Right ventricle myocardium superior (tissue), 1 donor: ENCODE data around the gene TOM1L2. TPM values are rescaled to one million over a fixed set of nuclear protein-coding genes. Genes with fewer than 3 reads are reported as not detected.
"Not testable (repeated sequence)": the region's sequence is repeated elsewhere in the genome, so short reads cannot be mapped to it uniquely, and the experiment has no call there.

Experiments used
- ATAC-seq: fragments of 200-7000 bp; cut with Tn5 transposase; one replicate; pipeline ENCODE4 v1.9.1; 2020; ENCODE audit warnings: mild to moderate bottlenecking; ENCODE audit not compliant: poor library complexity
- DNase-seq: peaks from one replicate; pipeline ENCODE4 v3.0.0-alpha.2; 2020
- intact Hi-C: fragments of 100-400 bp; cut with DNase I; formaldehyde crosslinking; loops from one replicate; pipeline ENCODE4 v1.11.2; 2022
- total RNA-seq: library from RNA; stranded (reverse); fragmentation: NEBNext Ultra II Directional; extraction: Animal tissue kit (Norgen Biotek cat#: 25700); gene quantifications from one replicate; pipeline ENCODE4 v1.2.1, GENCODE V29; 2021
- donor health status: DM: no; HTN: yes; CAD: no; lungs with severe emphysema.

Gene TOM1L2
- total RNA-seq, 1 donor from 2014 or later, result 253 TPM

DNA sequence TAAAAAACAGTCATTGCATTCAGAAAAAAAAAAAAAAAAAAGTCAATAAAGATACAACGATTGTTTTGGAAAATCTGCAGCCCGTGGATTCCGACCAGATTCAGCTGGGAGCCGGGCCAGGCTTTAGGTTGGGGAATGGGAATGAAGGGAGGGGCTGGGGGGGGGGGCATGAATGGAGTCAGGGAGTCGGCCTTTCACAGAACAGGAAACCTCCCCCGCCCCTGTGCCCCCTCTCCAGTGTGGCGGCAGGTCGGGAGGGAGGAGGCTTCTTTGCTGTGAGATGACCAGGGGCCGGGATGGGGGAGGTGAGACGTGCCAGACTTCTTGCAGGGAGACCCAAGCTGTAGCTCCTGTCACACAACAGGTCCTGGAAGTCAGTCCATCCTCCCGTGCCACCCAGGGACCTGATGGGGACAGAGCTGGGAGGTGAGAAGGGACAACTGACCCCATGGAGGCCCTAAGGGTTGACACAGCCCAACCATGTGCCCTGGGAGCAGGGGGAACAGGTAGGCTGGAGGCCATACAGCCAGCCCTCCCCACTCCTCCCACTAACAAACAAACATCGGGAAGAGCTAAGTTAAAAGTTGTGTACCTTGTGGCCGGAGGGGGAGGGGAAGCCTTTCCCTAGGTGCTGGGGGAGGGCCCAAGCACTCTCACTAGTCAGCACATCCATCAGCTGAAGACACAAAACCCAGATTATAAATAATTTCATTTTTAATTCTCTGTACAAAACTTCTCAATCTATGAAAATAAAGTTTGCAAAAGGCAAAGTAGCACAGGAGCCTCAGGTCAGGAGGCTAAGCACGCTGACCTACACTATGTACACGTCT lies 160.6 kb downstream of the TOM1L2 start:
- no peak for DNase-seq
- ATAC-seq, result no peak
- intact Hi-C loops, result loop anchor here (1.0 to 5.0 kb wide), 2 partner anchors 49 to 111 kb away; no protein-coding TSS in a partner anchor

DNA sequence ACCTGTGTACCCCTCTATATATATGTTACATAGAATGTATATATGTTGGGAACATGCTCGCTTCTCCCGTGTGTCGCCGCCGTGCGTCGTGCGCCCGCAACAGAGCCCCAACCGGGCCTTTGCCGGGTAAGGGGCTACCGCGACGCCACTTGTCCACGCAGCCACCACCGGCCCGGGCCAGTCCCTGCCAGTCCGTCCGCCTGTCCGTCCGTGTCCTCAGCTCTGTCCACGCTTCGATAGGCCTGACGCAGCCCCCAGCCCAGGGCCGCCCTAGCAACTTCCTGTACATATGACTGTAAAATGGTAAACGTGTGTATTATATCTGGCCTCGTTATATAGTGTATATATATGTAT lies 161.3 kb downstream of the TOM1L2 start:
- ATAC-seq (no peak), DNase-seq (no peak)
- intact Hi-C loops, result loop anchor here (1.0 to 5.0 kb wide), 2 partner anchors 49 to 111 kb away; no protein-coding TSS in a partner anchor

DNA sequence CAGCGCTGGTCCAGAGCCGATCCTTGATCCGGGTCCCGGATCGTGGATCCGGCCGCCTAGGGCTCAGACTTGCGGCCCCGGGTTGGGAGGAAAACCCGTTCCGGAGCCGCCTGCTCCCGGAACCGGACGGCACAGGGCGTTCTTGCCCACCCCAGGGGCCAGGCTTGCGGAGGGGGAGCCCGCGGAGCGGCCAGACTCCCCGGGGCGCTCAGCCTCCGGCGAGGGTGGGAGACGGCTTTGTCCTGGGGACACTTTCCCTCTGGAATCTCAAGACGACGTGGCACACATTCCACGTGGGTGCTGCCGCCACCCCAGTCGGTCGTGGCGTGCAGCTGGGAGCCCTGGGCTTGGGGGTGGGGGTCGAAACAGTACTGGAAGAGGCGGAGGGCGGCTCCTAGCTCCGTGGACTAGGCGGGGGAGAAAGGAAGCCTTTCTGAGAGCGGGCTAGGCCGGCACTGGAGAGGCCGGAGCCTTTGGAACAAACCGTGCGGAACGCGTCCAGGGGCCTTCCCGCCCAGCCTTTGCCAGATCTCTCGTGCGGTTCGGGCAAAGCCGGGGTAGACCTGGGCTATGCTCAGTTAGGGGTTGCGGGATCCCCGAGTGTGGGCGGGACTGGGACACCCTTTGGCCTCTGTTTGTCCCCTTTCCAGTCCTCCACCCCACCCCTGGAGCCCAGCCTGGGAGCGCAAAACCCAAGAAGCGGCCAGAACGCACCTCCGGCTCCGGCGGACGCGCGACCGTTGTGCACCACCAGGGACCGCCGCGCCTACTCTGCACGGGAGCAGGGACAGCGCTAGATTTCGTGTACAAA lies 161.9 kb downstream of the TOM1L2 start:
- DNase-seq (peak; percentile 73), ATAC-seq (peak; percentile 35)
- intact Hi-C loops, result loop anchor here (5.0 kb wide), 1 partner anchor 112 kb away; no protein-coding TSS in a partner anchor

DNA sequence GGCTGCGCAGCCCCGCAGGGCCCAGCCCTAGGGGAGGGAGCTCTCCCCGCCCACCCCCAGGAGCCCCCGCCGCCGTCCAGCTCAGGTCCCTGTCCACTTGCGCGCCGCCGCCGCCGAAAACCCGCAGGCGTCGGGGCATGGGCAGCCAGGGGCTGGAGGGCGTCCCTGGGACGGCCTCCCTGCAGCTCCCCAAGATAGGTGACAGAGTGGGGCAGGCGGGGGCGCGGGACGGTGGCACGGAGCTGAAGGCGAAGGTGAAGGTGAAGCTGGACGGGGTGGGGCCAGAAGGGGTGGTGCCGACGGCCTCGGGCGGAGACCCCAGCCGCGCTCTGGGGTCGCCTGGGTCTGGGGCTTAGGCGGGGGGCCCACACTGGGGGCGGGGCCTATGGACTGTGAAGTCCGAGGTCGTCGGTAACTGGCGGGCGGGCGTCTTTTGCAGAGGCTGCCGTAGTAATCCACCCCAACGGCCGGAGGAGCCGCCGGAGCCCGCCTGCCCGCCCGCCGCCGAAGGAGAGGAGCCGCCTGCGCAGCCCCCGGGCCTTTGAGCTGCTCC lies 162.6 kb downstream of the TOM1L2 start:
- DNase-seq (no peak), ATAC-seq (no peak)
- intact Hi-C loops, result loop anchor here (5.0 kb wide), 1 partner anchor 113 kb away; no protein-coding TSS in a partner anchor

DNA sequence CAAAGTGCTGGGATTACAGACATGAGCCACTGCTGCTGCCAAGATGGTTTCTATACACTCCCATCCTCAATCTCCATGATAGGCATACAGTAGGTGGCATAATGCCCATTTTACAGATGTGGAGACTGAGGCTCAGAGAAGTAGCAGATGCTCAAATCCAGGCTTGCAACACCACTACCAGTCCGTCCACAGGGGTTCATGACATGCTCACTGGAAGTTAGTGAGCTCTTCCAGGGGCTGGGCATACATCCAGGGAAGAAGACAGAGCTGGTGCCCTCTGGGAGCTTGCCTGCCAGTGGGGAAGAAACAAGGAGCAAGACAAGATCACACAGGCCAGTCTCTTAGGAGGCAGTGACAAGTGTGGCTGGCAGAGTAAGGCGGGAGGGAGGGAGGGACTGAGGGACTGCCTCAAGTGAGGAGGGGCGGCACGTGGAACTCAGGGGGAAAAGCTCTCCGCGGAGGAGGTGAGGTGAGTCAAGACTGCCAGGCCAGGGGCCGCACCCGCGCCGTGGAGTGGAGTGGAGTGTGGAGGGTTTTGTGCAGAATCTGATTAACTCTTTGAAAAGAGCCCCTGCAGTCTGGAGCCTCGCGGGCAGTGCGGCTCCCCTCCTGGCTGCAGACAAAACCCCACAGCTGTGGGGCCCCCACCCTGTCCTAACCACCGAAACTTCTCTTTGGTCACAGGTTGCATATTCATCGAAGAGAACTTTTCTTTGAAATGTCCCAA lies 163.3 kb downstream of the TOM1L2 start:
- ATAC-seq, result no peak
- DNase-seq, result no peak
- intact Hi-C loops, result no loop called here

DNA sequence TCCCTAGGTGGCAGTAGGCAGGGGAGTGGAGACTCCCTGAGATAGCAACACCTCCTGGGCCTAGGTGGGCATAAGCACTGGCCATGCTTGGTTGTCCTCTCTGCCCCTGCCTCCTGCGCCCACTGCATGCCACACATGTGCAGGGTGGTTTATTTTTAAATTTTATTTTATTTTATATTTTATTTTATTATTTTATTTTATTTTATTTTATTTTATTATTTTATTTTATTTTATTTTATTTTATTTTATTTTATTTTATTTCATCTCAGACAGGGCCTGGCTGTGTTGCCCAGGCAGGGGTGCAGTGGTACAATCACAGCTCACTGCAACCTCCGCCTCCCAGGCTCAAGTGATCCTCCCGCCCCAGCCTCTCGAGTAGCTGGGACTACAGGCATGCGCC lies 164.0 kb downstream of the TOM1L2 start:
- ATAC-seq, intact Hi-C loops: not testable (repeated sequence)

DNA sequence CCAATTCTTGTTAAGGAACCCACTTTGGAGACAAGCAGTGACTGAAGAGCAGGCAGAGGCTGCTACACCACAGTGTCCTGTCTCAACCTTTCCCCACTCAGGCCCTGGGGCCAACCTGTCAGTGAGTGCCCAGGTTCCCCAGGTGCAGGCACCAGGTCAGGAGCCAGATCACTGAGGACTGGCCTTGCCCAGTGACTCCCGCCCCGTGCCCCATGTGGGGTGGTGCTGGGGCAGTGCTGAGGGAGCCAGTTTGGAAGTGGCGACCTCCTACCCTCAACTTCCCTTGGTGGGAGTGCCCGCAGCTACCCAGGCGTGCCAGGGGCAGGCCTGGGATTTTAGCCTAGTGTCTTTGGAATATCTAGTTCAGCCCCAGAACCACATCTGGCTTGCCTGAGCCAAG lies 164.8 kb downstream of the TOM1L2 start:
- intact Hi-C loops, result no loop called here
- no peak for DNase-seq

More for the DNA sequence above, 164.0 kb downstream of the TOM1L2 start:
- DNase-seq, result not testable (repeated sequence)

DNA sequence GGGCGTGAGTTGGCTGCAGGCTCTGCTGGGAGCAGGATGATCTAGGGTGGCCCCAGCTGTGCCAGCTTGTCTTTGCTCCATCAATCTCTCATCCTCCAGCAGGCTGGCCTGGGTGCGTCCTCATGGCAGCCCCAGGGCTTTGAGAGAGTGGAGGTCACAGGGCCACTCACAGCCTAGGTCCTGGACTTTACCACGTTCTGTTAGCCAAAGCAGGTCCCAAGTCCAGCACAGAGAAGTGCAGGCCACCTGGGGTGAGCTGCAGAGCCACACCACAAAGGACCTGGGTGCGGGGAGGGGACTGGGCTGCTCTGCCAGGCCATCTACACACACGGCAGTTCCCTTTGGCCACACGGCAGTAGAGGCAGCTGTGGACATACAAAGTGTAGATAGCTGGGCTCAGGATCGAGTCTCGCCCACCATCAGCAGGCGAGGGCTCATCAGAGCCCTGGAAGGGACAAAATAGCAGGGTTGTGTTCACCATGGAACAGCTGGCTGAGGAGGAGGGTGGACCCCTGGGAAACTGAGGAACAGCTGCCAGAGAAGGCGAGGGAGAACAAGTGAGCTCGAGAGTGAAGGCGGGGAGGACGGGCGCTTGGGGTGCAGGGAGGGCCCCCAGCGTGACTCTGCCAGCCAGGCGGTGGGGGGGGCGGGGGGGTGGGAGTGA lies 165.5 kb downstream of the TOM1L2 start:
- ATAC-seq (no peak), DNase-seq (no peak)
- intact Hi-C loops, result no loop called here

More for the DNA sequence above, 164.8 kb downstream of the TOM1L2 start:
- no peak for ATAC-seq

DNA sequence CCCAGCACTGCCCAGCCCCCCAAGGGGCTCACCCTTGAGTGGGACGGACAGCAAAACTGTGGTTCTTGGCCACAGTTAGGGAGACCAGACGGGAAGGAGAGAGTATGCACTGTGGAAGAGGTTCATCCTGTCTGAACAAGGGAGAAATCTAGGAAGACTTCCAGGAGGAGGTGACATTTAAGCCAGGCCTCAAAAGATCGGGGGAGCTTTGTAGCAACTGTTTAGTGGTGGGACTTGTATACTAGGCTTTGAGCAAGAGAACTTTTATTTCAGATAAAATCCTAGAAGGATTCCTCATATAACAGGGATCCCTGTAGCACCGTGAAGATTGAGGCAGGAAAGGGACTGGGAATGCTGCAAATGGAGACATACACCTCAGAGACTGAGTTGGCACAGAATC lies 166.2 kb downstream of the TOM1L2 start:
- ATAC-seq (no peak), DNase-seq (no peak)
- intact Hi-C loops, result no loop called here

DNA sequence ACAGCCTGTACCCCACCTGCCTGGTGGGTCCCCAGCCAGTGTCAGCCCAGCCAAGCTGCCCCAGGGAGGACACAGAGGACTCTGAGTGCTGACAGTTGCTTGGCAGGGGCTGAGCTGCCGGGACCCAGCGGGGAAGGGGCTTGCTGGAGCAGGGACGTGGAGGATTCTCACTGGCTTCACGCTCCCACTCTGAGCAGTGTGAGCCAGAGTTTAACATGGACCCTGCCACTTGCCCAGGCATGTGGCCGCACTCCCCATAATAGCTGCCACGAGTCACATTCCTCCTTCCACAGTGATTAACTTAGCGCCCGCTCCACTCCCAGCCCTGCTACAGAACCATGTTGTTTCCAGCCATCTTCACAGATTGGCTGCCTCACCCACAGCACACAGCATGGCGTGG lies 166.6 kb downstream of the TOM1L2 start:
- DNase-seq, result no peak

DNA sequence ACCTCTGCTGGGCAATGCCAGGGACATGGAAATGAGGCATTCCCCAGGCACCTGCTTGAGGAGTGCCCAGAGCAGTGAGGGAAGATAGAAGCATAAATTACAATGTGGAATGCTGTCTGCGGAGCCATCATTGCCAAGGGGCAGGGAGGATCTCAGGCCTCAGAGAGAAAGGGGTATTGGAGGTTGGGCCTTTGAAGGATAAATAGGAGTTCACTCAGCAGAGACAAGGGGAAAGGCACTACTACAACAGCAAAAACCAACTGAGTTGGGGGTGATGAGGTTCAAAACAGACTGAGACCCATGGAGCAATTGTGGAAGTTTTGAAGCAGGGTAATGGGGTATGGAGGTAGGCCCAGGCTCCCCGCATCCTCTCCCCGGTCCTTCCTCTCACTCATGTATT lies 168.2 kb downstream of the TOM1L2 start:
- intact Hi-C loops, result no loop called here

More for the DNA sequence above, 166.6 kb downstream of the TOM1L2 start:
- intact Hi-C loops, result no loop called here
- ATAC-seq, result peak; percentile 57

DNA sequence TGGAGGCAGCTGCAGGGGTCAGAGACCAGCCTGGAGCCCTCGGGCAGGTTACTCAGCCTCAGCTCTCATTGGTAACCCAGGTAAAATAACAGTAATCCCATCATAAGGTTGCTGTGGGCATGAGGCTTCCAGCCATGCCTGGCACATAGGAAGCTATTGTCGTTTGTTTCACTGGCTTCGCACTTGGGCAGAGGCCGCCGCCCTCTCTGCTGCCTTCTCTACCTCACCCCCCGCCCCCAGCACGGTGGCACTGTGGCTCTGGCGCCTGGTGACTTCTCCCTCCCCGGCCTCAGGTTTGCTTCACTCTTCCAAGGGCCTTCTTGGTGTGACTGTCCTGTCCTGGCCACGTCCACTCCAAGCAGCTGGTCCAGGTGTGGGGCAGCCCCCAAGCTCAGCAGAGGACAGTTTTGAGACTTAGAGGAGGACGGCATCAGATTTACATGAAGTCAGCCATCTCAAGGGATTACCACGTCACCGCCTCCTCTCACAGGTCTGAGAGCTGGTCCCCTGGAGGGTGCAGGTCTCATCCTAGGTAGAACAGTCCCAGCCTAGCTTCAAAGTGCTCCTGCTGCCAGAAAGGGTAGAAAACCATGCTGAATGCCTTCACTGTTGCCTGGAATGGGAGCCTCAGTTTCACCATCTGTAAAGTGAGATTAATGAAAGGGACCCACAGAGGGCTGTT lies 170.3 kb downstream of the TOM1L2 start:
- no peak for ATAC-seq
- intact Hi-C loops, result no loop called here
- DNase-seq, result no peak

More for the DNA sequence above, 168.2 kb downstream of the TOM1L2 start:
- no peak for ATAC-seq
- DNase-seq, result no peak

DNA sequence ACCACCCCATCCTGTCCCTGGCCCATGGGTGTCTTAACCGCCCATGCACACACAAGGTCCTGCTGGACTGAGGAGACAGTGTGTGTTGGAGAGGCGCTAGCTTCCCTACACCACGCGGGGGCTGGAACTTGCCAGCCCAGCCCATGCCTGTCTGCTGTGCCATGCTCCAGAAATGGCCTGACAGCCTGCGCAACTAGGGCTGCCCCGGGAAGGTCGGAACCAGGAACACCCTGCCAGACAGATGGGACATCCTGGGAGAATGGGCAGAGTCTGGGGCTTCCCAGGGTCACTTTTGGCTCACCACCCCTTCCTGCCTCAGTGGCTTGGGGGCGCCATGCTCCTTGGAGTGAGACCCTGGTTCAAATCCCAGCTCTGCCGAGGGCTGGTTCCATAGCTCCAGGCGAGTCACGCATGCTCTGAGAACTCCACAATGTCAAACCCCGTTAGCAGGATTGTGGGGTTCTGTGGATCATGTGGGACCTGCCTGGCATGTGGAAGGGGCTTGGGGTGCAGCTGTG lies 171.6 kb downstream of the TOM1L2 start:
- no peak for DNase-seq
- intact Hi-C loops, result no loop called here
- no peak for ATAC-seq

DNA sequence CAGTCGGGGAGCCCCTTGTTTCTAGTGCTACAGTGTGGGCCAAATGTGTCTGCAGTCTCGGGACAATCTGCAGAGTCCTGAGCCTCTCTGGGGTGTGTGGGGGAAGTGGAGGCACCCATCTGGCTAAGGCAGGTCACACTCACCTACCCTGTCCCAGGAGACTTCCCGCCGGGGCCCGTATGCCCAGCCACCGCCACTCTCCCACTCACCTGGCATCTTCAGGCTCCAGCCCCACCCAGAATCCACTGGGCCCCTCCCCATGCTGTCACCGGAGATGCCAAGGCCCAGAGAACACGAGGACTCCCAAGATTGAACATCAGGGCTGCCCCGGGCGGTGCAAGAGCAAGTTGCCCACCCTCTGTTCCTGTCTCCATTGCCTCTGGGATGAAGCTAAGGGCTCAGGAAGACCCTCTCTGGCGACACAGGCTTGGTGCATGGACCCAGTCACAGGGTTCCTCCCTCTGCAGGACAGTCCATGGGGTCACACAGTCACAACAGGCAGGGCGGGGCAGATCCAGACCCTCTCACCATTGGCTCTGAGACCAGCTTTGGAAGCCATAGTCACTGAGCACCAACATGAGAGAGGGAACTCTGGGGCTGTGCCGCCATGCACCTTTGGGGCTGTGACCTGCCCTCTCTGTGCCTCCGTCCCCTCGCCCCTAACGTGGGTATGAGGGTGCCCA lies 173.5 kb downstream of the TOM1L2 start:
- DNase-seq (no peak), ATAC-seq (no peak)
- intact Hi-C loops, result no loop called here

DNA sequence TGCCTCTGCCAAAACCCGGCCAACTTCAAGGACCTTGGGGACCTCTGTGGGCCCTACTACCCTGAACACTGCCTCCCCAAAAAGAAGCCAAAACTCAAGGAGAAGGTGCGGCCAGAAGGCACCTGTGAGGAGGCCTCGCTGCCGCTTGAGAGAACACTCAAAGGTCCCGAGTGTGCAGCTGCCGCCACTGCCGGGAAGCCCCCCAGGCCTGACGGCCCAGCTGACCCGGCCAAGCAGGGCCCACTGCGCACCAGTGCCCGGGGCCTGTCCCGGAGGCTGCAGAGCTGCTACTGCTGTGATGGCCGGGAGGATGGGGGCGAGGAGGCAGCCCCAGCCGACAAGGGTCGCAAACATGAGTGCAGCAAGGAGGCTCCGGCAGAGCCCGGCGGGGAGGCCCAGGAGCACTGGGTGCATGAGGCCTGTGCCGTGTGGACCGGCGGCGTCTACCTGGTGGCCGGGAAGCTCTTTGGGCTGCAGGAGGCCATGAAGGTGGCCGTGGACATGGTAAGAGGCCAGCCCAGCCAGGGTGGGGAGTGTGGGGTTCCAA lies 174.1 kb downstream of the TOM1L2 start:
- intact Hi-C loops, result no loop called here
- ATAC-seq (no peak), DNase-seq (no peak)

DNA sequence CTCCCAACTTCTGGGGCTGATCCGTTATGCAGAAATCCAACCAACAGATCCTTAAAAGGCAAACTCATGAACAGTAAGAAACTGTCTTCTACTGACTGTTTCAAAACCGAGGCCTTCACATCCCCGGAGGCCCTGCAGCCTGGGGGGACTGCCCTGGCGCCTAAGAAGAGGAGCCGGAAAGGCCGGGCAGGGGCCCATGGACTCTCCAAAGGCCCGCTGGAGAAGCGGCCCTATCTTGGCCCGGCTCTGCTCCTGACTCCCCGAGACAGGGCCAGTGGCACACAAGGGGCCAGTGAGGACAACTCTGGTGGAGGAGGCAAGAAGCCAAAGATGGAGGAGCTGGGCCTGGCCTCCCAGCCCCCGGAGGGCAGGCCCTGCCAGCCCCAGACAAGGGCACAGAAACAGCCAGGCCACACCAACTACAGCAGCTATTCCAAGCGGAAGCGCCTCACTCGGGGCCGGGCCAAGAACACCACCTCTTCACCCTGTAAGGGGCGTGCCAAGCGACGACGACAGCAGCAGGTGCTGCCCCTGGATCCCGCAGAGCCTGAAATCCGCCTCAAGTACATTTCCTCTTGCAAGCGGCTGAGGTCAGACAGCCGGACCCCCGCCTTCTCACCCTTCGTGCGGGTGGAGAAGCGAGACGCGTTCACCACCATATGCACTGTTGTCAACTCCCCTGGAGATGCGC lies 174.9 kb downstream of the TOM1L2 start:
- DNase-seq, result no peak
- ATAC-seq, result peak; percentile 16
- intact Hi-C loops, result no loop called here
